ENCODE measurements around the gene ANO6.
A peak's percentile ranks its signal among the peaks of the same experiment; 100 is the strongest.

ANO6 gene

GRCh38 chr12:45468751-45469615, 253.1 kb downstream of the ANO6 start:
- no peak for DNase-seq

GRCh38 chr12:45469902-45470301, 254.0 kb downstream of the ANO6 start:
- peak in 1 of 2 donors; percentile 16 for DNase-seq

- DNase-seq, result no peak
Observed at GRCh38 chr12:45473636-45474035, 257.7 kb downstream of the ANO6 start.

- no peak for DNase-seq
Observed at GRCh38 chr12:45475594-45475993, 259.7 kb downstream of the ANO6 start.

- DNase-seq, result no peak
Observed at GRCh38 chr12:45477526-45477925, 261.6 kb downstream of the ANO6 start.

GRCh38 chr12:45478931-45479330, 263.0 kb downstream of the ANO6 start:
- no peak for DNase-seq

- no peak for DNase-seq
Observed at GRCh38 chr12:45481746-45482145, 265.9 kb downstream of the ANO6 start.

- DNase-seq, result no peak
Observed at GRCh38 chr12:45483571-45483970, 267.7 kb downstream of the ANO6 start.

Measured in CD4-positive, alpha-beta T cell treated with Interferon alpha-2 for 1 hour (primary cell).